ENCODE results near the gene VEGFC. TPM values are rescaled to one million over a fixed set of nuclear protein-coding genes. Genes with fewer than 3 reads are reported as not detected.
A peak's percentile ranks its signal among the peaks of the same experiment; 100 is the strongest.

Gene VEGFC
- polyA plus RNA-seq, 1 of the 3 experiments (the other 2 are of a cell fraction), result 81.9 TPM

DNA sequence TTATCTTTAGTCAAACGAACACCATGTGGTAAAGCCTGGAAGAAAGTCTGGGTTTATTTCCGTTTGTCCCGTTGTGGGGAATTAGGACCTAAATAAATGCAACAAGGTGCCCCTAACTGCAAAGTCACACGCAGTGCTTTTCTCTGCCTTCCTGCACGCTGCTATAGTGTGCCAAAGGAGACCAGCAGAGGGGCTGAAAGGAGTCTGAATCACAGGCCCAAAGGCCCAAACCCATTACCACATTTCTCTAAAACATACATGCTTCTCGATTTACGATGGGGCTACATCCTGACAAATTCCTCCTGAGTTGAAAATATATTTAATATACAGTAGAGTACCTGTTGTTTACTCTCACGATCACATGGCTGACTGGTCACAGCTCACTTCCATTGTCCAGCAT, 4.5 kb downstream of the VEGFC start:
- Histone ChIP-seq H3K4me3 (ENCODE audit: low read depth in 2 of 2, low read length in 1 of 2) (peak overlapping the region; percentile 75 to 87), H3K4me2 (peak overlapping the region; percentile 90), H3K79me2 (ENCODE audit: insufficient read depth) (peaks cover 90% of the 10 kb centered on the region), H3K9me2 (no peaks in the 10 kb centered on the region), H3K36me3 (replicated peaks in 1 of 2; ENCODE audit: control insufficient read depth in 1 of 2, insufficient read depth in 2 of 2, low read length in 1 of 2) (peaks cover 0 to 55% of the 10 kb centered on the region in 2 experiments), H4K20me1 (ENCODE audit: insufficient read depth) (peaks cover 36% of the 10 kb centered on the region), H3K4me1 (ENCODE audit: control insufficient read depth in 1 of 2, insufficient read depth in 2 of 2, low read depth in 1 of 2, low read length in 1 of 2) (peaks cover 0 to 17% of the 10 kb centered on the region in 2 experiments; a peak in 3 of 4 replicates), H2AFZ (ENCODE audit: low read depth) (no peak overlapping the region), H3F3A (replicated peaks; ENCODE audit: insufficient read depth) (peaks cover 70% of the 10 kb centered on the region), H3K9me3 (no peaks in the 10 kb centered on the region), H3K27ac (ENCODE audit: low read depth in 2 of 2, low read length in 1 of 2) (peak overlapping the region; percentile 79 to 92; a peak in 3 of 4 replicates), H3K27me3 (ENCODE audit: insufficient read depth) (no peaks in the 10 kb centered on the region), H3K9ac (peak overlapping the region; percentile 99)
- ChIA-PET POLR2A (no interaction called here), CTCF (interaction anchor here (1.2 kb wide), 1 partner anchor 10 kb away, joined by 4 read pairs; no protein-coding TSS in a partner anchor)
- TF ChIP-seq SIN3A (IDR thresholded peaks at IDR 0.05; ENCODE audit: borderline replicate concordance, low read depth, low read length), result 0 out of 2 replicates have a peak, but pooled peaks have one; percentile 25
- TF ChIP-seq, protein P1, sequence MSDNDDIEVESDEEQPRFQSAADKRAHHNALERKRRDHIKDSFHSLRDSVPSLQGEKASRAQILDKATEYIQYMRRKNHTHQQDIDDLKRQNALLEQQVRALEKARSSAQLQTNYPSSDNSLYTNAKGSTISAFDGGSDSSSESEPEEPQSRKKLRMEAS (IDR thresholded peaks at IDR 0.05; ENCODE audit: low read depth), result peak; percentile 16; the same call in 1 of the 2 replicates
- no peak for TF ChIP-seq RXRA (IDR thresholded peaks at IDR 0.05; ENCODE audit: borderline replicate concordance, low read depth)
- no peak for TF ChIP-seq EP300 (IDR thresholded peaks at IDR 0.05; ENCODE audit: borderline replicate concordance in 1 of 2, low read depth in 1 of 2, low read length in 1 of 2)
- no peak for TF ChIP-seq FOXM1 (IDR thresholded peaks at IDR 0.05; ENCODE audit: low read depth)
- no peak for TF ChIP-seq TEAD4 (IDR thresholded peaks at IDR 0.05; ENCODE audit: borderline replicate concordance, insufficient read depth)
- TF ChIP-seq RAD21 (IDR thresholded peaks at IDR 0.05; ENCODE audit: low read length), result no peak
- no peak for TF ChIP-seq POLR2AphosphoS5 (IDR thresholded peaks at IDR 0.05; ENCODE audit: low read depth, low read length)
- TF ChIP-seq, protein P2, sequence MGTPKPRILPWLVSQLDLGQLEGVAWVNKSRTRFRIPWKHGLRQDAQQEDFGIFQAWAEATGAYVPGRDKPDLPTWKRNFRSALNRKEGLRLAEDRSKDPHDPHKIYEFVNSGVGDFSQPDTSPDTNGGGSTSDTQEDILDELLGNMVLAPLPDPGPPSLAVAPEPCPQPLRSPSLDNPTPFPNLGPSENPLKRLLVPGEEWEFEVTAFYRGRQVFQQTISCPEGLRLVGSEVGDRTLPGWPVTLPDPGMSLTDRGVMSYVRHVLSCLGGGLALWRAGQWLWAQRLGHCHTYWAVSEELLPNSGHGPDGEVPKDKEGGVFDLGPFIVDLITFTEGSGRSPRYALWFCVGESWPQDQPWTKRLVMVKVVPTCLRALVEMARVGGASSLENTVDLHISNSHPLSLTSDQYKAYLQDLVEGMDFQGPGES (IDR thresholded peaks at IDR 0.05; ENCODE audit: low read depth, low read length), result no peak
- TF ChIP-seq, protein P3, sequence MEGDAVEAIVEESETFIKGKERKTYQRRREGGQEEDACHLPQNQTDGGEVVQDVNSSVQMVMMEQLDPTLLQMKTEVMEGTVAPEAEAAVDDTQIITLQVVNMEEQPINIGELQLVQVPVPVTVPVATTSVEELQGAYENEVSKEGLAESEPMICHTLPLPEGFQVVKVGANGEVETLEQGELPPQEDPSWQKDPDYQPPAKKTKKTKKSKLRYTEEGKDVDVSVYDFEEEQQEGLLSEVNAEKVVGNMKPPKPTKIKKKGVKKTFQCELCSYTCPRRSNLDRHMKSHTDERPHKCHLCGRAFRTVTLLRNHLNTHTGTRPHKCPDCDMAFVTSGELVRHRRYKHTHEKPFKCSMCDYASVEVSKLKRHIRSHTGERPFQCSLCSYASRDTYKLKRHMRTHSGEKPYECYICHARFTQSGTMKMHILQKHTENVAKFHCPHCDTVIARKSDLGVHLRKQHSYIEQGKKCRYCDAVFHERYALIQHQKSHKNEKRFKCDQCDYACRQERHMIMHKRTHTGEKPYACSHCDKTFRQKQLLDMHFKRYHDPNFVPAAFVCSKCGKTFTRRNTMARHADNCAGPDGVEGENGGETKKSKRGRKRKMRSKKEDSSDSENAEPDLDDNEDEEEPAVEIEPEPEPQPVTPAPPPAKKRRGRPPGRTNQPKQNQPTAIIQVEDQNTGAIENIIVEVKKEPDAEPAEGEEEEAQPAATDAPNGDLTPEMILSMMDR (IDR thresholded peaks at IDR 0.05), result peak; percentile 15; the same call in 1 of the 2 replicates
- TF ChIP-seq GABPA (IDR thresholded peaks at IDR 0.05; ENCODE audit: low read depth), result no peak
- TF ChIP-seq RCOR1 (IDR thresholded peaks at IDR 0.05; ENCODE audit: low read length), result no peak
- DNase-seq, result no peak
- WGBS (ENCODE audit: low lambda C conversion rate), result 23% methylated on average over 8 of the region's 8 CpGs

DNA sequence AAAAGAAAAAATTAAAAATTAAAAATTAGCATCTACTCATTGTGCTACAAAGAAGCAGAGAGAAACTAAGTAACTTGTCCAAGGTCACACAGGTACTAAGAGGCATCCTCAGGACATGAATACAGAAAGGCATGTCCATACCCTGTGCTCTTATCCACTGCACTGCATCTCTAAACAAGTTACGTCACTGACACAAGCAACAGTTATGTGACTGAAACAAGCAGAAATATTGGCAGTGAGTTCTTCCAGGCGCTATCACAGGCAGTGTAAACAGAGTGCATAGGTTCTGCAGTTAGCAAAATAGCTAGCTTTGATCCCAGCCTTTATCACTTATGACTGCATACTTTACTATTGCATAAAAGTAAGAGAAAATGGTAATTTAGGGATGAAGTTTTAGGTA, 7.9 kb downstream of the VEGFC start:
- Histone ChIP-seq H3F3A (replicated peaks; ENCODE audit: insufficient read depth) (peaks cover 76% of the 10 kb centered on the region), H4K20me1 (ENCODE audit: insufficient read depth) (peaks cover 68% of the 10 kb centered on the region), H3K9ac (no peak overlapping the region), H3K4me3 (ENCODE audit: low read depth in 2 of 2, low read length in 1 of 2) (no peak overlapping the region; a peak in 1 of 4 replicates), H2AFZ (ENCODE audit: low read depth) (no peak overlapping the region), H3K27ac (ENCODE audit: low read depth in 2 of 2, low read length in 1 of 2) (peak overlapping the region; percentile 43 to 92; a peak in 3 of 4 replicates), H3K9me2 (no peaks in the 10 kb centered on the region), H3K27me3 (ENCODE audit: insufficient read depth) (no peaks in the 10 kb centered on the region), H3K79me2 (ENCODE audit: insufficient read depth) (peaks cover 100% of the 10 kb centered on the region), H3K4me2 (peak overlapping the region; percentile 90), H3K9me3 (no peaks in the 10 kb centered on the region), H3K4me1 (ENCODE audit: control insufficient read depth in 1 of 2, insufficient read depth in 2 of 2, low read depth in 1 of 2, low read length in 1 of 2) (peaks cover 0 to 25% of the 10 kb centered on the region in 2 experiments; a peak in 2 of 4 replicates), H3K36me3 (replicated peaks in 1 of 2; ENCODE audit: control insufficient read depth in 1 of 2, insufficient read depth in 2 of 2, low read length in 1 of 2) (peaks cover 0 to 45% of the 10 kb centered on the region in 2 experiments)
- ChIA-PET POLR2A (no interaction called here), CTCF (no interaction called here)
- DNase-seq, result no peak
- 43% methylated on average over 2 of the region's 2 CpGs for WGBS (ENCODE audit: low lambda C conversion rate)
- TF ChIP-seq TCF12 (IDR thresholded peaks at IDR 0.05) (no peak), CHD2 (IDR thresholded peaks at IDR 0.05; ENCODE audit: low read length, partially characterized antibody) (no peak)
- TF ChIP-seq, protein P4, sequence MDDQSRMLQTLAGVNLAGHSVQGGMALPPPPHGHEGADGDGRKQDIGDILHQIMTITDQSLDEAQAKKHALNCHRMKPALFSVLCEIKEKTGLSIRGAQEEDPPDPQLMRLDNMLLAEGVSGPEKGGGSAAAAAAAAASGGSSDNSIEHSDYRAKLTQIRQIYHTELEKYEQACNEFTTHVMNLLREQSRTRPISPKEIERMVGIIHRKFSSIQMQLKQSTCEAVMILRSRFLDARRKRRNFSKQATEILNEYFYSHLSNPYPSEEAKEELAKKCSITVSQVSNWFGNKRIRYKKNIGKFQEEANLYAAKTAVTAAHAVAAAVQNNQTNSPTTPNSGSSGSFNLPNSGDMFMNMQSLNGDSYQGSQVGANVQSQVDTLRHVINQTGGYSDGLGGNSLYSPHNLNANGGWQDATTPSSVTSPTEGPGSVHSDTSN (IDR thresholded peaks at IDR 0.05), result no peak
- TF ChIP-seq, protein P1 (IDR thresholded peaks at IDR 0.05; ENCODE audit: low read depth), result no peak
- TF ChIP-seq, protein P5, sequence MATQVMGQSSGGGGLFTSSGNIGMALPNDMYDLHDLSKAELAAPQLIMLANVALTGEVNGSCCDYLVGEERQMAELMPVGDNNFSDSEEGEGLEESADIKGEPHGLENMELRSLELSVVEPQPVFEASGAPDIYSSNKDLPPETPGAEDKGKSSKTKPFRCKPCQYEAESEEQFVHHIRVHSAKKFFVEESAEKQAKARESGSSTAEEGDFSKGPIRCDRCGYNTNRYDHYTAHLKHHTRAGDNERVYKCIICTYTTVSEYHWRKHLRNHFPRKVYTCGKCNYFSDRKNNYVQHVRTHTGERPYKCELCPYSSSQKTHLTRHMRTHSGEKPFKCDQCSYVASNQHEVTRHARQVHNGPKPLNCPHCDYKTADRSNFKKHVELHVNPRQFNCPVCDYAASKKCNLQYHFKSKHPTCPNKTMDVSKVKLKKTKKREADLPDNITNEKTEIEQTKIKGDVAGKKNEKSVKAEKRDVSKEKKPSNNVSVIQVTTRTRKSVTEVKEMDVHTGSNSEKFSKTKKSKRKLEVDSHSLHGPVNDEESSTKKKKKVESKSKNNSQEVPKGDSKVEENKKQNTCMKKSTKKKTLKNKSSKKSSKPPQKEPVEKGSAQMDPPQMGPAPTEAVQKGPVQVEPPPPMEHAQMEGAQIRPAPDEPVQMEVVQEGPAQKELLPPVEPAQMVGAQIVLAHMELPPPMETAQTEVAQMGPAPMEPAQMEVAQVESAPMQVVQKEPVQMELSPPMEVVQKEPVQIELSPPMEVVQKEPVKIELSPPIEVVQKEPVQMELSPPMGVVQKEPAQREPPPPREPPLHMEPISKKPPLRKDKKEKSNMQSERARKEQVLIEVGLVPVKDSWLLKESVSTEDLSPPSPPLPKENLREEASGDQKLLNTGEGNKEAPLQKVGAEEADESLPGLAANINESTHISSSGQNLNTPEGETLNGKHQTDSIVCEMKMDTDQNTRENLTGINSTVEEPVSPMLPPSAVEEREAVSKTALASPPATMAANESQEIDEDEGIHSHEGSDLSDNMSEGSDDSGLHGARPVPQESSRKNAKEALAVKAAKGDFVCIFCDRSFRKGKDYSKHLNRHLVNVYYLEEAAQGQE (IDR thresholded peaks at IDR 0.05; ENCODE audit: low read depth, low read length), result no peak
- TF ChIP-seq, protein P6, sequence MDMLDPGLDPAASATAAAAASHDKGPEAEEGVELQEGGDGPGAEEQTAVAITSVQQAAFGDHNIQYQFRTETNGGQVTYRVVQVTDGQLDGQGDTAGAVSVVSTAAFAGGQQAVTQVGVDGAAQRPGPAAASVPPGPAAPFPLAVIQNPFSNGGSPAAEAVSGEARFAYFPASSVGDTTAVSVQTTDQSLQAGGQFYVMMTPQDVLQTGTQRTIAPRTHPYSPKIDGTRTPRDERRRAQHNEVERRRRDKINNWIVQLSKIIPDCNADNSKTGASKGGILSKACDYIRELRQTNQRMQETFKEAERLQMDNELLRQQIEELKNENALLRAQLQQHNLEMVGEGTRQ (IDR thresholded peaks at IDR 0.05; ENCODE audit: borderline replicate concordance, low read depth, low read length), result no peak

Measured in SK-N-SH (cell line).